HuH-7 (cell line): Measurements from ENCODE around the gene DOCK3.
"Not testable (repeated sequence)": the region's sequence is repeated elsewhere in the genome, so short reads cannot be mapped to it uniquely, and the experiment has no call there.

Experiments used
- DNase-seq: peaks from one replicate; pipeline ENCODE4 v3.0.0; 2011; ENCODE audit warnings: low spot score

Gene DOCK3

DNA sequence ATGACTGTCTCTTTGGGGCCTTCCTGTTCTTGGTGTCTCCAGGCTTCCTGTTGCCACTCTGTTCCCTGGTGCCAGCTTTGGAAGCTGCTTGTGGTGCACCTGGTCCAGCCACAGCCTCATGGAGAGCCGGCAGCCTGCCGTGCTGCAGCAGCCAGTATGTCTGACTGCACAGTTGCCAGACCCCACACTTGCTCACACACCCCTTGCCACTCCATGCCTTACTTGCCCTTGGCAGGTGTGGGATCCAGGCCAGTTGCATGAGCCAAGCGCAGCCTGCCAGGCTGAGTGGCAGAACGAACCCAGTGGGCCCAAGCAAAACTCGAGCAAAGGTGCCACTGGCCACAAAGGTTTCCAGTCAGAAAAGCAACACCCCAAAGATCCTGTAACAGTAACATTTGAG is 309.2 kb downstream of the DOCK3 start:
- DNase-seq, result no peak

DNA sequence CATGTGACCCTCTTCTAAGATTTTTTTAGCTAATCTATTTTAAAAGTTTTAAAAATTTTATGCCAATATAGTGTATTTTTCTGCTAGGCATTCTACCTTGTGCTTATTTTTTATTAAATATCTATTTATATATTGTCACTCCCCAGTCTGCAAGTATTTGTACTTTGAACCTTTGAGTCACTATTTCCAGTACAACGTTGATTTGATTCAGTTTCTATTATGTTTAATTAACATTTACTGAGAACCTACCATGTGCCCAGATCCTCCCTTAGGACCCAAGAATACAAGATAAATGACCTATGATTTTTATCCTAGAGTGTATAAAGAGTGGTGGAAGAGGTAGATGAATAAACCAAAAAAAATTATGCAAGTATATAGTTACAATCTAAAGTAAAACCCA is 311.2 kb downstream of the DOCK3 start:
- DNase-seq, result no peak

GRCh38 chr3:50986726-50987125 is 312.0 kb downstream of the DOCK3 start:
- no peak for DNase-seq

DNA sequence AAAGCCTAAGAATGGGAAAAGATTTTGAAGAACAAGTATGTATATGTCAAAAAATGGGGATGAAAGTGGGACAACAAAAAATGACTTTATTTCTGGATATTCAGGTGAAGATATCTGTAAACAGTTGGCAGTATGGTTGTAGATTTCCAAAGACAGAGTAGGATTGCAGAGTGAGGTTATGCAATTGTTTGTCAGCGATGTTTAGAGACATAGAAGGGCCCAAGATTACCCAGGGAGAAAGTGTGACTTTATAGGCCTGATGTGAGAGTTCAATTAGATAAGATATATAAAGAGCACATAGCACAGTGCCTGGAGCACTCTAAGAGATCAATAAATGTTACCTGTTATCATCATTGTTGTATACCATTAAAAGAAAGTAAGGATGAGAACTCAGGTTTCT is 319.8 kb downstream of the DOCK3 start:
- DNase-seq, result no peak

GRCh38 chr3:50995085-50995824 is 320.5 kb downstream of the DOCK3 start:
- DNase-seq, result no peak

DNA sequence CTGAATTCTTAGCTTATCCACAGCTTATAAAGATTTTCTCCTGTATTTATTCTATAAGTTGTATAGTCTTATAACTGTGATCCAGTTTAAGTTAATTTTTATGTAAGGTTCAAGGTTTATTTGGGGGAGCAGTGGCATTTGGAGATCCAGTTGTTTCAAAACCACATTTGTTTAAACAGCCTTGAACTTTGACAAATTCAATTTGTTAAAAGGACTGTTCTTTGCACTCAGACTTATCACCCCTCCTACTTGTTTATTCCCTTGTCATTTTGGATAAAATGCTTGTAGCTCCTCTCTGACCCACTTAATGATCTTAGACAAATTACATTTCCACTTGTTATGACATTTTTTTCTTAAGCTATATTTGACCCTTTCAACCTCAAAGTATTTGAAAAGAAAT is 327.8 kb downstream of the DOCK3 start:
- no peak for DNase-seq

DNA sequence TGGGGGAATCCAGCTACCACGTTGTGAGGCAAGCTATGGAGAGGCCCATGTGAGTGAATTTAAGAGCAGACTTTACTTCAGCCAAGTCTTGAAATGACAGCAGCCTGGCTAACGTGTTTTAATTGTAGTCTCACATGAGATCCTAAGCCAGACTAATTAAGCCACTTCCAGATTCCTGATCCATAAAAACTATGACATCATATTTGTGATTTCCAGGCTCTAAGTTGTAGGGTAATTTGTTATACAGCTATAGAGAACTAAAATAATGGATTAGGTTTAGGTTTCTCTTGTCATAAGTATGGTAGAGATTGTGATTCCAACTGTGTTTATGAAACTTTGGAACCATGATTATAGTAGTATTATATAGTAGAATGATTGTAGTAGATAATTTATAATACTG is 329.5 kb downstream of the DOCK3 start:
- DNase-seq, result no peak

- DNase-seq, result no peak
Observed at GRCh38 chr3:51024121-51024520, 349.4 kb downstream of the DOCK3 start.

DNA sequence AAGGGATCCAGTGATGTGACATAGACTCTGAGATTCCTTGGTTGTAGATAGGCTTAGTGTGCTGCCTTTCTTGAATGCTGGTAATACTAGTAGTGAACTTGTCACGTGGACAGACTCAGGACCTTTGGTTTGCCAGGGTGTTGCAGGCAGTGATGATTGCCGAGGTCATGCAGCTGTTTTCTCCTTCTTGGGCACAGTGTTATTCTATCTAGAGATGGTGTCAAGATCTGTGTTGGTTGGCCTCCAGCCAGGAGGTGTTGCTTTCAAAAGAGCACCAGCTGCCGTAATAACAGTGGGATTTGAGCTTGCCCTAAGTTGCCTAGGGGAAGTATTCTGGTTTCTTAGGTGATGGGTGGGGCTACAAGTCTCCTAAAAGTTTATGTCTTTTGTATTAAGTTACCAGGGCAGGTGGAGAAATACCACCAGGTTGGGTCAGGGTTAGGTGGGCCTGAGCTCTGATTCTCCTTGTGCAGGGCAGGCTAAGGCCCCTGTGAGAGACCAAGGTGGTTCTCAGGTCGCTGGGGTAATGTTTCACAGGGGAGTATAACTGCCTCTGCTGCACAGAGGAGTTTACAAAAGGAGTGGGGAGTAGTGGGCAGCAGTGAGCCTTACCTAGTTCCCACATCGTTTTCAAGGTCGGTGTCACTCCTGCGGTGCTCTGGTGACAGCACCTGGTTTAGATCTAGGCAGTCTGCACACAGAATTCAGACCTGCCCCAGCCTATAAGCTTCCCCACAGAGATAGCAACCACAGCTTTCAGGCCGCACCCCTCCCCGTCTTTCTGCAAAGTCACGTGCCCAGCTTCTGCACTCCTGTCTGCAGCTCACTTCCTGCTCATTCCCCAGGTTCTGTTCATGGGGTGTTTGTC is 350.3 kb downstream of the DOCK3 start:
- DNase-seq, result no peak

DNA sequence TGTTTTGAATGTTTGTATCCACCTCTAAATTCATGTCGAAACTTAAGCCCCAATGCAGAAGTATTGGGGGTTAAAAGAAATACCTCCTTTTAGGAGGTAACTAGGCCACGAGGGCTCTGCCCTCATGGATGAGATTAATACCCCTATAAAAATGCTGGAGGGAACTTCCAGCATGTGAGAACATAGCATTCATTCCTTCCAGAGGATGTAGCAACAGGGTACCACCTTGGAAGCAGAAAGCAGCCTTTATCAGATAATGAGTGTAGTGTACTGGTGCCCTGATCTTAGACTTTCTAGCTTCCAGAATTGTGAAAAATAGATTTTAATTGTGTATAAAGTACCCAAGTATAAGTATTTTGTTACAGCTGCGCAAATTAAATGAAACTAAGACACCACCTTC is 356.9 kb downstream of the DOCK3 start:
- DNase-seq, result no peak

DNA sequence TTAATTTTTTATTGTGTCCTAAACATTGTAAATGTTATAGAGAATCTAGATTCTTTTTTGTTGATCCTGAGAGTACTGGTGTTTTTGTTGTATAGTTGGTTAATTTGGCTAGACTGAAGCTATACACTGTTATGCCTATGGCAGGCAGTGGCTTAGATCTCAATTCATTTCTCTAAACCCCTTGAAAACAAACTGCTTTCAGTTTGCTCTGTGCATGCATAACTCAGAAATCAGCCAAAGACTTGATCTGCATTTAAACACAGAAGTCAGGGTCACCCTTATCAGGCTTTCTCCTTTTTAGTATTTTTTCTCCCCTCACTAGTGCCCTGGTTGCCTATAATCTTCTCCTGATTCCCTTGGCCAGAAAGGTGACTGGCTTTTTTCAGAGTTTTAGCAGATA is 360.9 kb downstream of the DOCK3 start:
- no peak for DNase-seq

DNA sequence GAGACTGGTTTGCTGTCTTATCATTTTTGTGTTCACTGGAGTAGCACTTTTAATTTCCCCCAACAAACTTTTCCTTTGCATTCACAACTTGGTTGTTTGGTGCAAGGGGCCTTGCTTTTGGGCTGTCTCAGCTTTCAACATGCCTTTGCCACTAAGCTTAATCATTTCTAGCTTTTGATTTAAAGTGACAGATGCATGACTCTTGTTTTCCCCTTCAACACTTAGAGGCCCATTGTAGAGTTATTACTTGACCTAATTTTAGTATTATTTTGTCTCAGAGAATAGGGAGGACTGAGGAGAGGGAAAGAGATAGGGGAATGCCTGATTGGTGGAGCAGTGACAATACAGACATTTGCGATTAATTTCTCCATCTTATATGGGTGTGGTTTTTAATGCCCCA is 370.3 kb downstream of the DOCK3 start:
- no peak for DNase-seq

GRCh38 chr3:51052562-51052961 is 377.8 kb downstream of the DOCK3 start:
- DNase-seq, result no peak

DNA sequence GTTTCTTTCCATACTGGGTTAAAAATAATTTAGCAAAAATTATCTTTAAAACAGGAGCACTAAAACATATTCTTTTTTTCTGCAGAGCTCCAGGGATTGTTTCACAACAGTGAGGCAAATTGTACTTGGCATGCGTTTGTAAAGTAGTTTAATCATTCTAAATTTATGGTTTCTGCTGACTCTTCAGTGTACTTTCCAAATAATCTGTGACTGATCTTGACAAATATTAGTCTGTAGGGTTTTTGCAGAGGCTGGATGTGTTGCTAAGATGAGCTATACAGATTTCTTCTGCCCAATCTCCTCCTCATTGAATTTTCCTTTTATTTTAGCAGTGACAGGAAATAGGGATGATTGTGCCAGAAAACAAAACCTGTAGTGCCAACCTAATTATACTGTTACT is 382.4 kb downstream of the DOCK3 start:
- DNase-seq, result no peak

DNA sequence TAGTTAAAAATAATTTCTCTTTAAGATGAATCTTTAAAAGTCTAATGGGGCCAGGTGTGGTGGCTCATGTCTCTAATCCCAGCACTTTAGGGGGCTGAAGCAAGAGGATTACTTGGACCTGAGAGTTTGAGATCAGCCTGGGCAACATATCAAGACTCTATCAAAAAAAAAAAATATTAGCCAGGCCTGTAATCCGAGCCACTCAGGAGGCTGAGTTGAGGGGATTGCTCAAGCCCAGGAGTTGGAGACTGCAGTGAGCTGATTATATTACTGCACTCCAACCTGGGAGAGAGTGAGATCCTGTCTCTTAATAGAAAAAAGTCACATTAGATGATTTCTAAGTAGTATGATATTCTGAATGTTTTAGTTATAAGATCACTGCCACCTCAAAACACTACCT is 388.3 kb downstream of the DOCK3 start:
- DNase-seq, result no peak

DNA sequence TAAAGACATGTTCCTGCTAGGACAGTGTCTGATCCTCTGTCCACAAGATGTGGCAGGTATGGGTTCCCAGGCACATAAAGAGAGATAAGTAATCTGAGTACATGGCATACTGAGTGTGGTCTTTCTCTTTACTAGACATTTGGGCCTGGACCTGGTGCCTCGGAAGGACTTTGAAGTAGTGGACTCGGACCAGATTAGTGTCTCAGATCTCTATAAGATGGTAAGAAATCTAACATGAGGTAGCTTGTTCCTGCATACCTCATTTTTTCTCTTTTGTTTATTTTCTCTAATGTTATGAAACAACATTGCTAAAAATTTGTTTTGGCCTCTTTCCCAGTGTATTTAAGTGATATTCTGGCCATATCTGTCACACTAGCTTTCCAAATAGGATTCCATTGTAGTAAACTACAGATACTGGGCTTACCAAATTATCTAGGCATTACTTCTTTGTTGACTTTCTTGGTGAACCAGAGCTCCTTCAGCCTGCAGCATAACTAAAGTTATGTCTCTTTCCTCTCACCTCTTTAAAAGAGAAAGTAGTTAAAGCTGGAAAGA is 400.6 kb downstream of the DOCK3 start:
- no peak for DNase-seq

GRCh38 chr3:51082363-51082762 is 407.6 kb downstream of the DOCK3 start:
- DNase-seq, result no peak

GRCh38 chr3:51083490-51083889 is 408.8 kb downstream of the DOCK3 start:
- no peak for DNase-seq

DNA sequence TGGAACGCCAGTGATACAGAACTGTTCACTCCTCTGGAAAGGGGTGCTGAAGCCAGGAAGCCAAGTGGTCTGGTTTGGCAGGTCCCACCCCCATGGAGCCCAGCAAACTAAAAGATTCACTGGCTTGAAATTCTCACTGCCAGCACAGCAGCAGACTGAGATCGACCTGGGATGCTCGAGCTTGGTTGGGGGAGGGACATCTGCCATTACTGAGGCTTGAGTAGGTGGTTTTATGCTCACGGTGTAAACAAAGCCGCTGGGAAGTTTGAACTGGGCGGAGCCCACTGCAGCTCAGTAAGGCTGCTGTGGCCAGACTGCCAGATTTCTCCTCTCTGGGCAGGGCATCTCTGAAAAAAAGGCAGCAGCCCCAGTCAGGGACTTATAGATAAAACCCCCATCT is 417.4 kb downstream of the DOCK3 start:
- DNase-seq, result not testable (repeated sequence)

- DNase-seq, result not testable (repeated sequence)
Observed at GRCh38 chr3:51094838-51095237, 420.1 kb downstream of the DOCK3 start.

DNA sequence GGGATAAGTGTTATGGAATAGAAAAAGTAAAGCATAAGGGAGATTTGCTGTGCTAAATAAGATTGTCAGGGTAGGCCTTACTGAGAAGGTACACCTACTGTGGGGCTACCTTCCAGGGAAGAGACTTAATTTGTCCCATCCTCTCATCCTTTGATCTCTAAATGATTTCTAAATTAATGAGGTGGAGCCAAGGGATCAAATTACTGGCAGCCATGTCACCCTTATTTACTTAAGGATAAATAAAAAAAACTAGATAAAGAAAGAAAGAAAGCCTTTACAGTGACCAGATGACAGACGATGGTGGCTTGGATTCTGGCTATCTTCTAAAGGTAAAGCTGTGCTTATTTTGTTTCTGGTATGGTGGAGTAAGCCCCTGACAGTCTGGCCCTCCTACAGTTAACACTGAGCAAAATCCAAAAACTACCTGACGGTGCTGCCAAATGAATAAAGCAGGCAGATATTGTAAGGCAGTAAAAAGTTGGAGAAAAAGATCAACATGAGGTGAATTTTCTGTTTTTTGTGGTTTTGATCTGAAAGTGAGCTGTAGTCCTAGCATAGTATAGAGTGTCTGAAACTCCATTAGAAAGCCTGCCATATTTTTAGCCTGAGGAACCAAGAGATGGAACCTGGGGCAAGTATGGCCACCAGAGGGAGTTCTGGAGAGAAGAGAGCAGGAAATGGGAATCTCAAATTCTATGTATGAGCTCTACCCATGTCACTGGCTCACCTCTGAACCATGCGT is 425.2 kb downstream of the DOCK3 start:
- DNase-seq, result peak; percentile 44

DNA sequence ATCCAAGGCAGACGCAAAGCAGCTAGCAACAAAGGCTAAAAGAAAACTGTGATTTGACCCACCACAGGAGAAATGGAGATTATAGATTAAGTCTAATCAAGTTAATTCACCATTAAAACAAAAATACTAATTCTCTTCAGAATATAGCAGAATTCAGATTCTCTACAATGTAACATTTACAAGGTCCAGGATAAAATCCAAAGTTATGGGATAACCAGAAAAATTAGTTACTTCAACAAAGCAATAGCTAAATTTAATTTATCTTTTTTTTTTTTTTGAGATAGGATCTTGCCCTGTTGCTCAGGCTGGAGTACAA is 425.8 kb downstream of the DOCK3 start:
- DNase-seq, result no peak

DNA sequence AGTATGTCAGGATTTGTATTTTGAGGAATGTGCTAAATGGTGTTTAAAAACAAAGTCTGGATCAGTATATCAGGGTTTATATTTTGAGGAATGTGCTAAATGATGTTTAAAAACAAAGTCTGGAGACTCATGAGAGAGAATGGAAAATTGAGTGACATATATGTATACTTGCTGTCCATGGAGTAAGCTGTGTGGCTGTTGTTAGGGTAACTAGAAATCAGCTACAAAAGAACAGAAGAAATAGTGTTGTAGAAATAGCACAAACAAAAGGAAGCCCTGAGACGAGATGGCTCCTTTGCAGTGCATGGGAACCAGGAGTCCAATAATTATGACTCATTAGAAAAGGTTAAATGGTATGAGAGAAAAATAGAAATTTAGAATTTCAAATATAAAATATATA is 427.7 kb downstream of the DOCK3 start:
- DNase-seq, result no peak
